ENCODE measurements around the gene RARRES2.

RARRES2 gene

DNA sequence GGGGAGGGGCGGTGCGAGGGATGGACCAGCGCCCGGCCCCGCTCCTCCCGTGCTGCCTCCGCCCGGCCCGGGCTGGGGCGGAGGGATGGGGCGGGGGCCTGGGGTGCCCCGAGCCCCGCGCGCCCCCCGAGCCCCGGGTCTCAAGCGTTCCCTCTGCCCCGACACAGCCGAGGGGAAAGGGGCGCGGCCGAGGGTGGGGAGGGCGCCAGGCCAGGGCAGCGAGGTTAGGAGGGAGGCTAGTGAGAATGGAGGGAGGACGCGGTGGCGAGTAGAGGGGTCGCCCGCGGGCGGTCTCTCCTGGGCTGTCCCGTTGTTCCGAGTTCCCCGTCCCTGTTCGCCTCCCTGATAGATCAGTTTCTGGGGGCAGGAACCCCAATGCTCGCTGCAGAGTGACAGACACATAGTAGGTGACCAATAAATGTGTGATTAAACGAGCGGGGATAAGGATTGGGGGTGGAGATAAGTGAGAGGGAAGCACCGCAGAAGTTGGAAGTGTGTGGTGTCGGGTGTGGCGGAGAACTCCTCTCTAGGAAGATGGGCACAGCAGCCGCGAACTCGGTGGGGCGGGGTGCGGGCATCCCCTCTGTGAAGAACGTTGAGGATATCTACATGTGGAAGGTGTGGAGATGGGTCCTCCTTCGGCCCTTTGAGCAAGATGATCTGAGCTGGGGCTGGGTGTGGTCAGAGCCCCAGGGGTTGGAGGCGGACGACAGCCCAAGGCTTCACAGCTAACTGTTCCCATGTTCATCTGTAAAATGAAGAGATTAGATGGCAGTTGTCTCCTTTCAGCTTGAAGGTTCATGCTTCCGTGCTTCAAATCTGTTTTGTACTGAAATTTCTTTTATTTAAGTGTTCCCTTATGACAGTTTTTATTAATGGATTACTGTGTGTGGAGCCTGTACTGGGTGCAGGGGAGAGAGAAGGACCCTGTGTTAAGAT is 38.3 kb upstream of the RARRES2 start:
- Histone ChIP-seq H3K27me3 (ENCODE audit: insufficient read depth, insufficient read length) (no peaks in the 10 kb centered on the region), H3K9ac (ENCODE audit: insufficient read length, low read depth) (peak overlapping the region; percentile 94), H3K36me3 (ENCODE audit: insufficient read depth, insufficient read length, low read length) (peaks cover 7% of the 10 kb centered on the region), H3K4me3 (ENCODE audit: insufficient read length, low read depth) (peak overlapping the region; percentile 85), H3K9me3 (ENCODE audit: insufficient read depth, low read length) (no peaks in the 10 kb centered on the region), H3K4me1 (ENCODE audit: insufficient read depth, insufficient read length) (peaks cover 20% of the 10 kb centered on the region)
- no peak for DNase-seq (ENCODE audit: low read depth, low spot score)
- TF ChIP-seq ZNF274 (IDR thresholded peaks at IDR 0.05; ENCODE audit: low read depth, low read length), result no peak
- no peak for TF ChIP-seq SUZ12 (IDR thresholded peaks at IDR 0.05; ENCODE audit: extremely low read depth, insufficient read depth, insufficient read length)
- TF ChIP-seq YY1 (IDR thresholded peaks at IDR 0.05; ENCODE audit: insufficient read depth, insufficient read length), result no peak

DNA sequence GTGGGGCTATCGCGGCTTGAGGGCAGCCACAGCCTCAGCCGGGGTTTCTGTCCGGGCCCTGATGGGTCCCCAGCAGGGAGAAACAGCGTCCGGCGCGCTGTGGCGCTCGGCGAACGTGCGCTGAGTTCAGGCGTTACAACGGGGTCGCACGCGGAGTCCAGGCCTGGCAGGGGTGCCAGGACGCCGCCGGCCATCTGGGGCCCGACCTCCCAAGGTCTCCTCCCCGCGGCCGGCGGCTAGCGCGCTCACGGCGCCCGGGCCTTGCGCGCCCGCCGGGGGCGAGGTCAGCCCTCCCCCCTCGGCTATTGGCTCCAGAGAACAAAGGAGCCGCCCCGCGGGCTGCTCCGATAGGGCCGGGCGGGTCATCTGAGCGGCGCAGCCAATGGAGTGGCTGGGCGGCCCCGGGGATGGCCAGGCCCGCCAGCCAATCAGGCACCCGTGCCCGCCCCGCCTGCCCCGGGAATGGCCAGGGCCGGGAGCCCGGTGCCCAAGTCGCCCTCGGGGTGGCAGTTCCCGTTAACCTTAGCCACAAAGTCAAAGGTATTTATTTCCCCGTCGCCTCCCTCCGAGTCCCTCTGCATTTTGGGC is 37.5 kb upstream of the RARRES2 start, which contains the start of gene ZNF775:
ZNF775 (plus strand) TSS at position 478 of the 588 bp plus-strand sequence. CDS start 9,141 bp downstream, outside the sequence.
- Histone ChIP-seq H3K4me3 (ENCODE audit: insufficient read length, low read depth) (peak within 1 kb of the TSS; percentile 85), H3K9ac (ENCODE audit: insufficient read length, low read depth) (peak within 1 kb of the TSS; percentile 96), H3K4me1 (ENCODE audit: insufficient read depth, insufficient read length) (peaks cover 17% of the 10 kb centered on the region), H3K27me3 (ENCODE audit: insufficient read depth, insufficient read length) (no peaks in the 10 kb centered on the region), H3K9me3 (ENCODE audit: insufficient read depth, low read length) (no peaks in the 10 kb centered on the region), H3K36me3 (ENCODE audit: insufficient read depth, insufficient read length, low read length) (peaks cover 14% of the 10 kb centered on the region)
- peak; percentile 96 for DNase-seq (ENCODE audit: low read depth, low spot score)
- no peak for TF ChIP-seq YY1 (IDR thresholded peaks at IDR 0.05; ENCODE audit: insufficient read depth, insufficient read length)
- no peak for TF ChIP-seq SUZ12 (IDR thresholded peaks at IDR 0.05; ENCODE audit: extremely low read depth, insufficient read depth, insufficient read length)
- TF ChIP-seq ZNF274 (IDR thresholded peaks at IDR 0.05; ENCODE audit: low read depth, low read length), result no peak

DNA sequence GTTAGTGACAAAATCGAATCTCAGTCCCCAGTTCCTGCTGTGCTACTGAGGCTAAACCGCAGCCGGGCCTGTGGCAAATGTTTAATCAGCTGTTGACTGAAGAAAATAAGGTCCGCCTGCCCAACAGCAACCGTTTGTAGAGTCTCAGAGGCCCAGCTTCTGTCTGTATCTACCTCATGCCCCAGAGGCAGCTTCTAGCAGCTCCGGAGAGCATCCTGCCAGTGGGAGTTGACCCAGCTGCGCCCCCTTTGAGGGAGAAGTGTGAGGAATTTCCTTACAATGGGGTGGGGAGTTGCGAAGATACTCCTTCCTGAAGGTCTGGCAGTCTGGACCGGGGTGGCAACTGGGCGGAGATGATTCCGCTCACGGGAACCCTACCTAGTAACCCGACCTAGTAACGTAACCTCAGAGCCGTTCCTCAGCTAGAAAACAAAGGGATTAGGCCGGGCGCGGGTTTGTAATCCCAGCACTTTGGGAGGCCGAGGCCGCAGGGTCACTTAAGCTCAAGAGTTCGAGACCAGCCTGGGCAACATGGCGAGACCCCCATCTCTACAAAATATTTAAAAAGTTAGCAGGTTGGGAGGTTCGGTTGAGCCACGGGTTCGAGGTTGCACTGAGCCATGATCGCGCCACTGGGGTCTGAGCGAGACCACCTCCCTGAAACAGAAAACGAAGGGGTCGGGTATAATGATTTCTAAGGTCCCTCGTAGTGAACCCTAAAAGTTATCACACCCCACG is 36.9 kb upstream of the RARRES2 start:
- Histone ChIP-seq H3K27me3 (ENCODE audit: insufficient read depth, insufficient read length) (no peaks in the 10 kb centered on the region), H3K9me3 (ENCODE audit: insufficient read depth, low read length) (no peaks in the 10 kb centered on the region), H3K36me3 (ENCODE audit: insufficient read depth, insufficient read length, low read length) (peaks cover 21% of the 10 kb centered on the region), H3K4me1 (ENCODE audit: insufficient read depth, insufficient read length) (peaks cover 15% of the 10 kb centered on the region), H3K4me3 (ENCODE audit: insufficient read length, low read depth) (peak overlapping the region; percentile 70), H3K9ac (ENCODE audit: insufficient read length, low read depth) (peak overlapping the region; percentile 96)
- no peak for TF ChIP-seq ZNF274 (IDR thresholded peaks at IDR 0.05; ENCODE audit: low read depth, low read length)
- no peak for TF ChIP-seq YY1 (IDR thresholded peaks at IDR 0.05; ENCODE audit: insufficient read depth, insufficient read length)
- no peak for TF ChIP-seq SUZ12 (IDR thresholded peaks at IDR 0.05; ENCODE audit: extremely low read depth, insufficient read depth, insufficient read length)
- peak; percentile 95 for DNase-seq (ENCODE audit: low read depth, low spot score)

DNA sequence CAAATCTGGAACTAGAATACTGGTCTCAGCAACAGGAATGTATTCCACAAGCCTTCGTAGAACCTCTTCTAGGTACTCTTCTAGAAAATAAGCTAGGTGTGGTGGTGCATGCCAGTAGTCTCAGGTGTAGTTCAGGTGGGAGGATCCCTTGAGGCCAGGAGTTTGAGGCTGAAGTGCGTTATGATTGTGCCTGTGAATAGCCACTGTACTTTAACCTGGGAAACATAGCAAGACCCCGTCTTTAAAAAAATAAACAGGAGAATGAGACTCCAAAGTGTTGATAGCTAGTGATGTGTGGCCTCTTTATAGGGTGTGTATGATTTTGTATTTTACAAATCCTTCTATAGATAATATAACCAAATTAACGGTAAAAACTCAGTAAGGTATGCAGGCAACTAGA is 36.2 kb upstream of the RARRES2 start:
- peak overlapping the region; percentile 23 for H3K9ac ChIP-seq (ENCODE audit: insufficient read length, low read depth)

DNA sequence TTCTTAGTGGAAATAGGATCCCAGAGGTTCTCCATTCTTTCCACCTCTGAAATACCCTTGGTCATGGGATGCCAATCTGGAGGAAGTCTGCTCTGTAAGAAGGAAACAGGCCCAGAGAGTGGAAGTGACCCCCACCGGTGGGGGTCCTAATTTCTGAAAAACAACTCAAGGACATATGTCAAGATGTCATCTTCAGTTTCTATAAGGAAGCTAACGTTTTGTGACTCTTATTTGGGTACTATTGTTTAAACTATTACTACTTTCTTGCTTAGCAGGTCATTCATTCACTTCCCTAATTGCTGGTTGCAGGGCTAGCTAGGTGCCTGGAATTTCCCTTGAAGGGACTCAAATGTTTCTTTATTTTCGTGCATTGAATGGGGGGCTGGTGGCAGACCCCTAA is 35.8 kb upstream of the RARRES2 start:
- peaks cover 31% of the 10 kb centered on the region for H3K36me3 ChIP-seq (ENCODE audit: insufficient read depth, insufficient read length, low read length)
- H3K27me3 ChIP-seq (ENCODE audit: insufficient read depth, insufficient read length), result no peaks in the 10 kb centered on the region
- H3K4me1 ChIP-seq (ENCODE audit: insufficient read depth, insufficient read length), result peaks cover 23% of the 10 kb centered on the region
- TF ChIP-seq SUZ12 (IDR thresholded peaks at IDR 0.05; ENCODE audit: extremely low read depth, insufficient read depth, insufficient read length), result no peak
- TF ChIP-seq ZNF274 (IDR thresholded peaks at IDR 0.05; ENCODE audit: low read depth, low read length), result no peak
- TF ChIP-seq YY1 (IDR thresholded peaks at IDR 0.05; ENCODE audit: insufficient read depth, insufficient read length), result no peak
- peak overlapping the region; percentile 23 for H3K9ac ChIP-seq (ENCODE audit: insufficient read length, low read depth)
- H3K9me3 ChIP-seq (ENCODE audit: insufficient read depth, low read length), result no peaks in the 10 kb centered on the region
- no peak overlapping the region for H3K4me3 ChIP-seq (ENCODE audit: insufficient read length, low read depth)
- no peak for DNase-seq (ENCODE audit: low read depth, low spot score)

More for the DNA sequence above, 36.2 kb upstream of the RARRES2 start:
- Histone ChIP-seq H3K27me3 (ENCODE audit: insufficient read depth, insufficient read length) (no peaks in the 10 kb centered on the region), H3K36me3 (ENCODE audit: insufficient read depth, insufficient read length, low read length) (peaks cover 27% of the 10 kb centered on the region), H3K4me3 (ENCODE audit: insufficient read length, low read depth) (no peak overlapping the region), H3K9me3 (ENCODE audit: insufficient read depth, low read length) (no peaks in the 10 kb centered on the region), H3K4me1 (ENCODE audit: insufficient read depth, insufficient read length) (peaks cover 19% of the 10 kb centered on the region)
- no peak for DNase-seq (ENCODE audit: low read depth, low spot score)
- no peak for TF ChIP-seq SUZ12 (IDR thresholded peaks at IDR 0.05; ENCODE audit: extremely low read depth, insufficient read depth, insufficient read length)
- TF ChIP-seq YY1 (IDR thresholded peaks at IDR 0.05; ENCODE audit: insufficient read depth, insufficient read length), result no peak
- no peak for TF ChIP-seq ZNF274 (IDR thresholded peaks at IDR 0.05; ENCODE audit: low read depth, low read length)

DNA sequence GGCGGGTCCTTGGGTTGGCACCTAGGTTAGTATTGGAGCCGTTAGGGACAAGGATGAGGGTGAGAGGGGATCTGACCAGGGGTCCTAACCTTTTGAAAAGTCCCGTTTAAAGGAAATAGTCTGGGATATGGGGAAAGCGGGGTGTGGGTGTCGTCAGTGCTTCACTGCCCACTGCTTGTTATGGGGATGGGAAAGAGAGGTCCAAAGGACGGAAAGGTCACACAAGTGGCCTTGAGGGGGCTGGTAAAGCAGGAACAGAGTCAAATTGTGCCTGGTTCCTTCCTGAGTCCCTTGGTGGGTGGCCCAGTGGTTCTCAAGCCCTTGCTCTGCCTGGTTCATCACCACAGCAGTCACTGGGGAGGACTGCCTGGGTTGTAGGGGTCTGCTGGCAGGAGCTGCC is 35.1 kb upstream of the RARRES2 start:
- no peak for DNase-seq (ENCODE audit: low read depth, low spot score)
- TF ChIP-seq SUZ12 (IDR thresholded peaks at IDR 0.05; ENCODE audit: extremely low read depth, insufficient read depth, insufficient read length) (no peak), YY1 (IDR thresholded peaks at IDR 0.05; ENCODE audit: insufficient read depth, insufficient read length) (no peak)
- no peak overlapping the region for H3K9ac ChIP-seq (ENCODE audit: insufficient read length, low read depth)
- H3K27me3 ChIP-seq (ENCODE audit: insufficient read depth, insufficient read length), result no peaks in the 10 kb centered on the region
- H3K9me3 ChIP-seq (ENCODE audit: insufficient read depth, low read length), result no peaks in the 10 kb centered on the region
- peaks cover 21% of the 10 kb centered on the region for H3K4me1 ChIP-seq (ENCODE audit: insufficient read depth, insufficient read length)
- H3K4me3 ChIP-seq (ENCODE audit: insufficient read length, low read depth), result no peak overlapping the region
- H3K36me3 ChIP-seq (ENCODE audit: insufficient read depth, insufficient read length, low read length), result peaks cover 38% of the 10 kb centered on the region
